Stomach (tissue), 4 donors: ENCODE data around the gene UBAC2.

ENCODE experiments used
- POLR2A ChIP-seq, 4 donors: fragments of 450-650 bp; IDR thresholded peaks; one replicate each; pipeline ENCODE4 v1.6.1; 2016; ENCODE audit warnings: antibody characterized with exemption in 4 of 4, control low read depth in 2 of 4, mild to moderate bottlenecking in 1 of 4, moderate library complexity in 1 of 4
- TF ChIP-seq, protein P1 (sequence below), 7 experiments: fragments of 450-650 bp in 4 of 7; fragments of 200-600 bp in 3 of 7; sonication (generic) in 3 of 7; IDR thresholded peaks; one replicate each; pipeline ENCODE4 v1.5.1; 2016 to 2019; ENCODE audit warnings: antibody characterized with exemption in 7 of 7, control low read depth in 2 of 7, mild to moderate bottlenecking in 1 of 7

GRCh38 chr13:99412856-99413255, 212.2 kb downstream of the UBAC2 start:
- TF ChIP-seq, protein P1, sequence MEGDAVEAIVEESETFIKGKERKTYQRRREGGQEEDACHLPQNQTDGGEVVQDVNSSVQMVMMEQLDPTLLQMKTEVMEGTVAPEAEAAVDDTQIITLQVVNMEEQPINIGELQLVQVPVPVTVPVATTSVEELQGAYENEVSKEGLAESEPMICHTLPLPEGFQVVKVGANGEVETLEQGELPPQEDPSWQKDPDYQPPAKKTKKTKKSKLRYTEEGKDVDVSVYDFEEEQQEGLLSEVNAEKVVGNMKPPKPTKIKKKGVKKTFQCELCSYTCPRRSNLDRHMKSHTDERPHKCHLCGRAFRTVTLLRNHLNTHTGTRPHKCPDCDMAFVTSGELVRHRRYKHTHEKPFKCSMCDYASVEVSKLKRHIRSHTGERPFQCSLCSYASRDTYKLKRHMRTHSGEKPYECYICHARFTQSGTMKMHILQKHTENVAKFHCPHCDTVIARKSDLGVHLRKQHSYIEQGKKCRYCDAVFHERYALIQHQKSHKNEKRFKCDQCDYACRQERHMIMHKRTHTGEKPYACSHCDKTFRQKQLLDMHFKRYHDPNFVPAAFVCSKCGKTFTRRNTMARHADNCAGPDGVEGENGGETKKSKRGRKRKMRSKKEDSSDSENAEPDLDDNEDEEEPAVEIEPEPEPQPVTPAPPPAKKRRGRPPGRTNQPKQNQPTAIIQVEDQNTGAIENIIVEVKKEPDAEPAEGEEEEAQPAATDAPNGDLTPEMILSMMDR (IDR thresholded peaks at IDR 0.05) = no peak
- TF ChIP-seq POLR2A (IDR thresholded peaks at IDR 0.05) = no peak
